GM21825 (cell line): ENCODE measurements around the gene CAMKMT.

ENCODE experiments used
- ATAC-seq: cut with Tn5 transposase; IDR thresholded peaks from one replicate; pipeline ENCODE4 v1.9.1; 2021; ENCODE audit warnings: mild to moderate bottlenecking, moderate library complexity; ENCODE audit not compliant: unreplicated experiment

CAMKMT gene

GRCh38 chr2:44548221-44549098, 186.7 kb downstream of the CAMKMT start:
- no peak for ATAC-seq

GRCh38 chr2:44549099-44549471, 187.3 kb downstream of the CAMKMT start:
- no peak for ATAC-seq

GRCh38 chr2:44549856-44550255, 188.1 kb downstream of the CAMKMT start:
- ATAC-seq, result no peak

GRCh38 chr2:44550561-44550960, 188.8 kb downstream of the CAMKMT start:
- no peak for ATAC-seq

- ATAC-seq, result no peak
Measured at GRCh38 chr2:44551497-44551896, 189.8 kb downstream of the CAMKMT start.

- ATAC-seq, result no peak
Measured at GRCh38 chr2:44553456-44553855, 191.7 kb downstream of the CAMKMT start.

- ATAC-seq, result no peak
Measured at GRCh38 chr2:44555700-44556099, 194.0 kb downstream of the CAMKMT start.

- no peak for ATAC-seq
Measured at GRCh38 chr2:44559108-44559507, 197.4 kb downstream of the CAMKMT start.

- no peak for ATAC-seq
Measured at GRCh38 chr2:44560352-44560751, 198.6 kb downstream of the CAMKMT start.

GRCh38 chr2:44560941-44561340, 199.2 kb downstream of the CAMKMT start:
- ATAC-seq, result no peak

GRCh38 chr2:44562737-44563136, 201.0 kb downstream of the CAMKMT start:
- no peak for ATAC-seq

GRCh38 chr2:44564752-44565151, 203.0 kb downstream of the CAMKMT start:
- no peak for ATAC-seq

- ATAC-seq, result no peak
Measured at GRCh38 chr2:44566059-44566458, 204.3 kb downstream of the CAMKMT start.

GRCh38 chr2:44569491-44569890, 207.7 kb downstream of the CAMKMT start:
- ATAC-seq, result no peak

- no peak for ATAC-seq
Measured at GRCh38 chr2:44570271-44570670, 208.5 kb downstream of the CAMKMT start.

GRCh38 chr2:44570777-44571176, 209.0 kb downstream of the CAMKMT start:
- no peak for ATAC-seq

GRCh38 chr2:44572196-44572900, 210.6 kb downstream of the CAMKMT start:
- ATAC-seq, result no peak

GRCh38 chr2:44573996-44574395, 212.2 kb downstream of the CAMKMT start:
- no peak for ATAC-seq

- peak; percentile 59 for ATAC-seq
Measured at GRCh38 chr2:44578471-44579093, 216.8 kb downstream of the CAMKMT start.

GRCh38 chr2:44579115-44579836, 217.5 kb downstream of the CAMKMT start:
- ATAC-seq, result no peak

GRCh38 chr2:44579837-44580230, 218.1 kb downstream of the CAMKMT start:
- ATAC-seq, result no peak
